ENCODE data around the gene BCL2L1.

DNA sequence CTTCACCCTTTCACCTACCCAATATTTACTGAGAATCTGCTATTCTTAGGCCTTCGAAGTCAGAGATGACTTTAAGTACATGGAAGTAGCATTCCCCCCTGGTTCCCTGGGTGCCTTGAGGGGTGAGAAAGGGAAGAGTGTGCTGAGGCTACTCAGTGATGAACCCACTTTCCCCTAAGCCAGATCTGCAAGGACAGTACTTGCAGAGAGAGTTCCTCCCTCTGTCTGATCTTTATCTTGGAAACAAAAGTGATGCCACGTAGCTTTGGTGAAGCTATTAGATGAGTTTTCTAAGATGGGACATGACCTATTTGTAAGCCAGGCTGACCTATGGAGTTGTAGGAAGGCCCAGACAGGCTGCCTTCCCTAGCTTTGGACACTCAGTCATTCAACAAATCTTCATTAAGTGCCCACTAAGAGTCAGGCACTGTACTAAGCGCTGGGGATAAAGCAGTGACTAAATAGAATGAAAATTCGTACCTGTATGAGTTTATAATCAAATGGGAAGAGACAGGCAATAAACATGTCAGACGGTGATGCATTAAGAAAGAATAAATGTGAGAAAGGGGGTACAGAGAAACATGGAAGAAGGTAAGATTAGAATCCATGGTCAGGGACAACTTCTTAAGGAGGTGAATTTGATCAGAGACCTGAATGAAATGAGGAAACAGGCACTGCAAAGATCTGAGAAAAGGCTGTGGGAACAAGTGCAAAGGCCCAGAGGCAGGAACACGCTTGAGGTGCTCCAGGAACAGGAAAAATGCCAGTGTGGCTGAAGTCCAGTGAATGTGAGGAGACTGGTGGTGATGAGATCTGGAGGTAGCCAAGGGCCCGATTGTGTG is 42.2 kb downstream of the BCL2L1 start:
- TF ChIP-seq, protein P1, sequence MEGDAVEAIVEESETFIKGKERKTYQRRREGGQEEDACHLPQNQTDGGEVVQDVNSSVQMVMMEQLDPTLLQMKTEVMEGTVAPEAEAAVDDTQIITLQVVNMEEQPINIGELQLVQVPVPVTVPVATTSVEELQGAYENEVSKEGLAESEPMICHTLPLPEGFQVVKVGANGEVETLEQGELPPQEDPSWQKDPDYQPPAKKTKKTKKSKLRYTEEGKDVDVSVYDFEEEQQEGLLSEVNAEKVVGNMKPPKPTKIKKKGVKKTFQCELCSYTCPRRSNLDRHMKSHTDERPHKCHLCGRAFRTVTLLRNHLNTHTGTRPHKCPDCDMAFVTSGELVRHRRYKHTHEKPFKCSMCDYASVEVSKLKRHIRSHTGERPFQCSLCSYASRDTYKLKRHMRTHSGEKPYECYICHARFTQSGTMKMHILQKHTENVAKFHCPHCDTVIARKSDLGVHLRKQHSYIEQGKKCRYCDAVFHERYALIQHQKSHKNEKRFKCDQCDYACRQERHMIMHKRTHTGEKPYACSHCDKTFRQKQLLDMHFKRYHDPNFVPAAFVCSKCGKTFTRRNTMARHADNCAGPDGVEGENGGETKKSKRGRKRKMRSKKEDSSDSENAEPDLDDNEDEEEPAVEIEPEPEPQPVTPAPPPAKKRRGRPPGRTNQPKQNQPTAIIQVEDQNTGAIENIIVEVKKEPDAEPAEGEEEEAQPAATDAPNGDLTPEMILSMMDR (IDR thresholded peaks at IDR 0.05; ENCODE audit: extremely low read depth in 1 of 2, insufficient read depth in 1 of 2, low read depth in 1 of 2, low read length in 2 of 2): no peak
- TF ChIP-seq, protein P2, sequence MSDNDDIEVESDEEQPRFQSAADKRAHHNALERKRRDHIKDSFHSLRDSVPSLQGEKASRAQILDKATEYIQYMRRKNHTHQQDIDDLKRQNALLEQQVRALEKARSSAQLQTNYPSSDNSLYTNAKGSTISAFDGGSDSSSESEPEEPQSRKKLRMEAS (IDR thresholded peaks at IDR 0.05; ENCODE audit: insufficient read depth, insufficient read length): no peak
- TF ChIP-seq EZH2 (IDR thresholded peaks at IDR 0.05; ENCODE audit: borderline replicate concordance, low read depth, low read length, severe bottlenecking): no peak
- TF ChIP-seq POLR2A (IDR thresholded peaks at IDR 0.05; ENCODE audit: low read depth, low read length): no peak
- TF ChIP-seq GATA2 (IDR thresholded peaks at IDR 0.05; ENCODE audit: insufficient read depth, insufficient read length, low read depth, low read length): no peak
- no peak for TF ChIP-seq JUN (IDR thresholded peaks at IDR 0.05; ENCODE audit: borderline replicate concordance, insufficient read depth, insufficient read length, low read depth)
- TF ChIP-seq FOS (IDR thresholded peaks at IDR 0.05; ENCODE audit: borderline replicate concordance, insufficient read depth, low read length): no peak

All from endothelial cell of umbilical vein (primary cell).